ENCODE data around the gene TP63.
"Not testable (repeated sequence)": the region's sequence is repeated elsewhere in the genome, so short reads cannot be mapped to it uniquely, and the experiment has no call there.

The TP63 gene

DNA sequence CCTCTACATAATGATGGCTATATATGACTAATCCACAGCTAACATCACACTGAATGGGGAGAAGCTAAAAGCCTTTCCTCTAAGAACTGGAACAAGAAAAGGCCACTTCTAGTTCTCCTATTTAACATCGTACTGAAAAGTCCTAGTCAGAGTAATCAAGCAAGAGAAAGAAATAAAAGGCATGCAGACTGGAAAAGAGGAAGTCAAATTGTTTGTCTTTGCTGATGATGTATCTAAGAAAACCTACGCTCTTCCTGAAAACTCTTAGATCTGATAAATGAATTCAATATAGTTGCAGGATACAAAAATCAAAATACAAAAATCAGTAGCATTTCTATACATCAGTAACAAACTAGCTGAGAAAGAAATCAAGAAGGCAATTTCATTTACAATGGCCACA is 116.9 kb downstream of the TP63 start:
- Histone ChIP-seq H2AFZ (ENCODE audit: insufficient read depth, low read length, poor library complexity) (no peak overlapping the region), H3K4me2 (ENCODE audit: low read length) (no peak overlapping the region), H3K4me3 (ENCODE audit: low read depth, low read length) (no peak overlapping the region), H3K27ac (ENCODE audit: low read depth, low read length) (no peak overlapping the region), H3K36me3 (ENCODE audit: control insufficient read depth in 1 of 2, insufficient read depth in 2 of 2, low read length in 2 of 2) (no peaks in the 10 kb centered on the region), H3K23ac (ENCODE audit: low read length) (no peak overlapping the region), H2BK12ac (ENCODE audit: low read length) (no peak overlapping the region), H3K18ac (ENCODE audit: low read length) (no peak overlapping the region), H3K4me1 (ENCODE audit: control insufficient read depth in 1 of 2, insufficient read depth in 2 of 2, low read length in 2 of 2) (no peaks in the 10 kb centered on the region), H3K9ac (ENCODE audit: low read length) (no peak overlapping the region), H4K12ac (ENCODE audit: low read depth, low read length) (no peak overlapping the region), H4K8ac (ENCODE audit: low read depth, low read length) (no peak overlapping the region), H3K79me2 (ENCODE audit: control insufficient read depth, insufficient read depth, low read length, poor library complexity) (no peaks in the 10 kb centered on the region), H2BK120ac (ENCODE audit: insufficient read depth, low read length, poor library complexity) (no peak overlapping the region), H3K4ac (ENCODE audit: low read depth, low read length) (no peak overlapping the region), H2AK5ac (ENCODE audit: low read length) (no peak overlapping the region), H4K91ac (ENCODE audit: low read depth, low read length) (no peak overlapping the region), H2BK5ac (ENCODE audit: low read depth, low read length, poor library complexity) (no peak overlapping the region), H3K9me3 (ENCODE audit: insufficient read depth, low read depth, low read length) (no peaks in the 10 kb centered on the region), H3K14ac (ENCODE audit: low read length) (no peak overlapping the region), H3K27me3 (ENCODE audit: insufficient read depth, low read length) (no peaks in the 10 kb centered on the region), H3K79me1 (ENCODE audit: low read length) (no peaks in the 10 kb centered on the region)
- DNase-seq: no peak
- no CpG with 5 or more reads among the region's 2 CpGs for WGBS (ENCODE audit: extremely low coverage, insufficient coverage, insufficient read length)

DNA sequence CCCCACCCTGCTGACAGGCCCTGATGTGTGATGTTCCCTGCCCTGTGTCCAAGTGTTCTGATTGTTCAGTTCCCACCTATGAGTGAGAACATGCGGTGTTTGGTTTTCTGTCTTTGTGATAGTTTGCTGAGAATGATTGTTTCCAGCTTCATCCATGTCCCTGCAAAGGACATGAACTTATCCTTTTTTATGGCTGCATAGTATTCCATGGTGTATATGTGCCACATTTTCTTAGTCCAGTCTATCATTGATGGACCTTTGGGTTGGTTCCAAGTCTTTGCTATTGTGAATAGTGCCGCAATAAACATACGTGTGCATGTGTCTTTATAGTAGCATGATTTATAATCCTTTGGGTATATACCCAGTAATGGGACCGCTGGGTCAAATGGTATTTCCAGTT is 119.8 kb downstream of the TP63 start:
- H3K9me3 ChIP-seq (ENCODE audit: insufficient read depth, low read depth, low read length); H2BK120ac ChIP-seq (ENCODE audit: insufficient read depth, low read length, poor library complexity); H3K9ac ChIP-seq (ENCODE audit: low read length); H4K12ac ChIP-seq (ENCODE audit: low read depth, low read length); H3K27ac ChIP-seq (ENCODE audit: low read depth, low read length); H3K79me2 ChIP-seq (ENCODE audit: control insufficient read depth, insufficient read depth, low read length, poor library complexity); H3K36me3 ChIP-seq (ENCODE audit: control insufficient read depth in 1 of 2, insufficient read depth in 2 of 2, low read length in 2 of 2); H4K91ac ChIP-seq (ENCODE audit: low read depth, low read length); H3K4me1 ChIP-seq (ENCODE audit: control insufficient read depth in 1 of 2, insufficient read depth in 2 of 2, low read length in 2 of 2); H4K8ac ChIP-seq (ENCODE audit: low read depth, low read length); H3K23ac ChIP-seq (ENCODE audit: low read length); H2AFZ ChIP-seq (ENCODE audit: insufficient read depth, low read length, poor library complexity); H3K18ac ChIP-seq (ENCODE audit: low read length); DNase-seq; H3K4ac ChIP-seq (ENCODE audit: low read depth, low read length); H3K79me1 ChIP-seq (ENCODE audit: low read length); H3K4me2 ChIP-seq (ENCODE audit: low read length); H3K14ac ChIP-seq (ENCODE audit: low read length); H2BK5ac ChIP-seq (ENCODE audit: low read depth, low read length, poor library complexity); H2BK12ac ChIP-seq (ENCODE audit: low read length); H2AK5ac ChIP-seq (ENCODE audit: low read length); H3K27me3 ChIP-seq (ENCODE audit: insufficient read depth, low read length); H3K4me3 ChIP-seq (ENCODE audit: low read depth, low read length): not testable (repeated sequence)
- WGBS (ENCODE audit: extremely low coverage, insufficient coverage, insufficient read length): no CpG with 5 or more reads among the region's 4 CpGs

DNA sequence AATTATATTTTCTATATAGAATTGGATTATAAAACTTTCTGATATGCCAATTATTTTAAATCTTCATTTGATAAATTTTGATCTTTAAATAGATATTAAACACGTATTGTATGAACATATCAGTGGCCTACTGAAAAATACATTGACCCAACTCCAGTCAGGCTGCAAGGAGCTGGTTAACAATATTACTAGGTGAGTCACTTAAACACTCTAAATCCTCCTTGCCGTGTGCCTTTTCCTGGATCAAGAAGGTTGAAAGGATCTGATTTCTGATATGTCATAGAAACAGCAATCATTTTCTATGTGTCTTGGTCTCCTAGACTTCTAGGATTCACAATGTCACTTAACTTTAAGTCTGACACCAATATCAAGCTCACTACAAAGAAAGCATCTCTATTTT is 123.2 kb downstream of the TP63 start:
- H3K79me2 ChIP-seq (ENCODE audit: control insufficient read depth, insufficient read depth, low read length, poor library complexity): no peaks in the 10 kb centered on the region
- no peak for DNase-seq
- H3K23ac ChIP-seq (ENCODE audit: low read length): no peak overlapping the region
- H3K79me1 ChIP-seq (ENCODE audit: low read length): peaks cover 2% of the 10 kb centered on the region
- H3K9ac ChIP-seq (ENCODE audit: low read length): no peak overlapping the region
- H3K18ac ChIP-seq (ENCODE audit: low read length): no peak overlapping the region
- no peak overlapping the region for H4K12ac ChIP-seq (ENCODE audit: low read depth, low read length)
- H3K9me3 ChIP-seq (ENCODE audit: insufficient read depth, low read depth, low read length): no peaks in the 10 kb centered on the region
- no CpG with 5 or more reads among the region's 2 CpGs for WGBS (ENCODE audit: extremely low coverage, insufficient coverage, insufficient read length)
- no peak overlapping the region for H3K27ac ChIP-seq (ENCODE audit: low read depth, low read length)
- H3K27me3 ChIP-seq (ENCODE audit: insufficient read depth, low read length): no peaks in the 10 kb centered on the region
- H3K4ac ChIP-seq (ENCODE audit: low read depth, low read length): no peak overlapping the region
- no peak overlapping the region for H2BK12ac ChIP-seq (ENCODE audit: low read length)
- no peak overlapping the region for H2AFZ ChIP-seq (ENCODE audit: insufficient read depth, low read length, poor library complexity)
- H3K4me2 ChIP-seq (ENCODE audit: low read length): no peak overlapping the region
- H2BK5ac ChIP-seq (ENCODE audit: low read depth, low read length, poor library complexity): no peak overlapping the region
- H3K4me3 ChIP-seq (ENCODE audit: low read depth, low read length): no peak overlapping the region
- no peak overlapping the region for H2AK5ac ChIP-seq (ENCODE audit: low read length)
- H3K4me1 ChIP-seq (ENCODE audit: control insufficient read depth in 1 of 2, insufficient read depth in 2 of 2, low read length in 2 of 2): peaks cover 0 to 2% of the 10 kb centered on the region in 2 experiments
- no peaks in the 10 kb centered on the region for H3K36me3 ChIP-seq (ENCODE audit: control insufficient read depth in 1 of 2, insufficient read depth in 2 of 2, low read length in 2 of 2)
- H4K8ac ChIP-seq (ENCODE audit: low read depth, low read length): no peak overlapping the region
- no peak overlapping the region for H2BK120ac ChIP-seq (ENCODE audit: insufficient read depth, low read length, poor library complexity)
- no peak overlapping the region for H3K14ac ChIP-seq (ENCODE audit: low read length)
- no peak overlapping the region for H4K91ac ChIP-seq (ENCODE audit: low read depth, low read length)

DNA sequence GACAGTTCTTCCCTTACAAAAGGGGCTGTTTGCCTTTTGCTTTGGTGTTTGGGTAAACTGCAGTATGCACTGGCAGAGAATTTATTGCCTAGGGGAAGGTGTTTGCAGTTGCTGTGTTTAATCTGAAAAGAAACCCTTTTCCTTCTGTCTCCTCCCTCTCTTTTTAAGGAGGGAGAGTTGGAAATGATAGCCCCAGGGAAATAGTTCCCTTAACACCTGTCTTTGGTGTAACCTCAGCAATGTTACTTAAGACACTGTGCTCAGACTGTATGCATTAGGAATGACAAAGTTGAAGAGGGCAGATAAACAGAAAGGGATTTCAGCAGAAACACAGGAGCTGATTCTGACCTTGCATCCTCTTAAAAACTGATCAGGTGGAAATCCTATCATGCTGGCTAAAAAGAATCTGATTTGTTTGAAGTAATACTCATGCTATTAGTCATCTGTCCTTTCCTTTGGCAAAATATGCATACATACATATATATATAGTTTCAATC is 125.4 kb downstream of the TP63 start:
- H2AK5ac ChIP-seq (ENCODE audit: low read length): no peak overlapping the region
- H3K9me3 ChIP-seq (ENCODE audit: insufficient read depth, low read depth, low read length): no peaks in the 10 kb centered on the region
- no peak overlapping the region for H4K12ac ChIP-seq (ENCODE audit: low read depth, low read length)
- peak; percentile 61 to 93 for DNase-seq
- H3K79me2 ChIP-seq (ENCODE audit: control insufficient read depth, insufficient read depth, low read length, poor library complexity): no peaks in the 10 kb centered on the region
- H2BK120ac ChIP-seq (ENCODE audit: insufficient read depth, low read length, poor library complexity): no peak overlapping the region
- H3K4me2 ChIP-seq (ENCODE audit: low read length): no peak overlapping the region
- no peak overlapping the region for H3K18ac ChIP-seq (ENCODE audit: low read length)
- H3K27ac ChIP-seq (ENCODE audit: low read depth, low read length): no peak overlapping the region
- H3K23ac ChIP-seq (ENCODE audit: low read length): no peak overlapping the region
- no peak overlapping the region for H3K14ac ChIP-seq (ENCODE audit: low read length)
- H3K9ac ChIP-seq (ENCODE audit: low read length): no peak overlapping the region
- no peaks in the 10 kb centered on the region for H3K27me3 ChIP-seq (ENCODE audit: insufficient read depth, low read length)
- no peak overlapping the region for H3K4ac ChIP-seq (ENCODE audit: low read depth, low read length)
- no peak overlapping the region for H4K91ac ChIP-seq (ENCODE audit: low read depth, low read length)
- no peak overlapping the region for H2AFZ ChIP-seq (ENCODE audit: insufficient read depth, low read length, poor library complexity)
- peaks cover 2% of the 10 kb centered on the region for H3K79me1 ChIP-seq (ENCODE audit: low read length)
- no peaks in the 10 kb centered on the region for H3K36me3 ChIP-seq (ENCODE audit: control insufficient read depth in 1 of 2, insufficient read depth in 2 of 2, low read length in 2 of 2)
- H2BK12ac ChIP-seq (ENCODE audit: low read length): no peak overlapping the region
- H3K4me3 ChIP-seq (ENCODE audit: low read depth, low read length): no peak overlapping the region
- H4K8ac ChIP-seq (ENCODE audit: low read depth, low read length): no peak overlapping the region
- H2BK5ac ChIP-seq (ENCODE audit: low read depth, low read length, poor library complexity): no peak overlapping the region
- peaks cover 0 to 2% of the 10 kb centered on the region in 2 experiments for H3K4me1 ChIP-seq (ENCODE audit: control insufficient read depth in 1 of 2, insufficient read depth in 2 of 2, low read length in 2 of 2)

All from trophoblast cell (in vitro differentiated cells and primary cell).